IPS-15b (cell line): ENCODE data around the gene CLSTN1.
"Not testable (repeated sequence)": the region's sequence is repeated elsewhere in the genome, so short reads cannot be mapped to it uniquely, and the experiment has no call there.

Experiments used
- H3K27me3 ChIP-seq: one replicate; pipeline ENCODE4 v1.6.1; 2013; ENCODE audit warnings: low read length; ENCODE audit not compliant: control insufficient read depth, insufficient read depth
- H3K36me3 ChIP-seq: one replicate; pipeline ENCODE4 v1.6.1; 2013; ENCODE audit warnings: low read length; ENCODE audit not compliant: control insufficient read depth, insufficient read depth
- H3K4me1 ChIP-seq: one replicate; pipeline ENCODE4 v1.6.1; 2013; ENCODE audit warnings: mild to moderate bottlenecking, low read length; ENCODE audit not compliant: control insufficient read depth, insufficient read depth
- H3K4me3 ChIP-seq: one replicate; pipeline ENCODE4 v1.5.1; 2013; ENCODE audit warnings: low read depth, low read length
- H3K9ac ChIP-seq: one replicate; pipeline ENCODE4 v1.6.1; 2013; ENCODE audit warnings: low read depth, mild to moderate bottlenecking, low read length
- H3K9me3 ChIP-seq: one replicate; pipeline ENCODE4 v1.6.1; 2013; ENCODE audit warnings: mild to moderate bottlenecking, low read length; ENCODE audit not compliant: control insufficient read depth, insufficient read depth

The CLSTN1 gene

GRCh38 chr1:9720785-9721605, 102.8 kb downstream of the CLSTN1 start:
- Histone ChIP-seq H3K9ac (no peak overlapping the region), H3K36me3 (peaks cover 69% of the 10 kb centered on the region), H3K9me3 (no peaks in the 10 kb centered on the region), H3K27me3 (no peaks in the 10 kb centered on the region), H3K4me1 (no peaks in the 10 kb centered on the region), H3K4me3 (no peak overlapping the region)

GRCh38 chr1:9719978-9720722, 103.6 kb downstream of the CLSTN1 start:
- no peak overlapping the region for H3K9ac ChIP-seq
- no peak overlapping the region for H3K4me3 ChIP-seq
- H3K27me3 ChIP-seq, result no peaks in the 10 kb centered on the region
- peaks cover 77% of the 10 kb centered on the region for H3K36me3 ChIP-seq
- H3K4me1 ChIP-seq, result peaks cover 1% of the 10 kb centered on the region
- no peaks in the 10 kb centered on the region for H3K9me3 ChIP-seq

- H3K9ac ChIP-seq, result no peak overlapping the region
- H3K36me3 ChIP-seq, result peaks cover 63% of the 10 kb centered on the region
- no peak overlapping the region for H3K4me3 ChIP-seq
- H3K4me1 ChIP-seq, result peaks cover 7% of the 10 kb centered on the region
- no peaks in the 10 kb centered on the region for H3K27me3 ChIP-seq
- no peaks in the 10 kb centered on the region for H3K9me3 ChIP-seq
Observed at GRCh38 chr1:9718006-9718680, 105.6 kb downstream of the CLSTN1 start.

GRCh38 chr1:9717193-9718005, 106.4 kb downstream of the CLSTN1 start:
- H3K36me3 ChIP-seq, result peaks cover 55% of the 10 kb centered on the region
- H3K4me3 ChIP-seq, result no peak overlapping the region
- no peaks in the 10 kb centered on the region for H3K27me3 ChIP-seq
- peaks cover 7% of the 10 kb centered on the region for H3K4me1 ChIP-seq
- H3K9ac ChIP-seq, result peak overlapping the region; percentile 37
- H3K9me3 ChIP-seq, result no peaks in the 10 kb centered on the region

- Histone ChIP-seq H3K36me3 (peaks cover 49% of the 10 kb centered on the region), H3K9me3 (no peaks in the 10 kb centered on the region), H3K4me3 (no peak overlapping the region), H3K4me1 (peaks cover 7% of the 10 kb centered on the region), H3K27me3 (no peaks in the 10 kb centered on the region), H3K9ac (no peak overlapping the region)
Observed at GRCh38 chr1:9716404-9717192, 107.2 kb downstream of the CLSTN1 start.

GRCh38 chr1:9715536-9716226, 108.1 kb downstream of the CLSTN1 start:
- no peak overlapping the region for H3K9ac ChIP-seq
- no peaks in the 10 kb centered on the region for H3K9me3 ChIP-seq
- no peak overlapping the region for H3K4me3 ChIP-seq
- peaks cover 7% of the 10 kb centered on the region for H3K4me1 ChIP-seq
- H3K36me3 ChIP-seq, result peaks cover 48% of the 10 kb centered on the region
- no peaks in the 10 kb centered on the region for H3K27me3 ChIP-seq

- Histone ChIP-seq H3K4me1 (peaks cover 7% of the 10 kb centered on the region), H3K9me3 (no peaks in the 10 kb centered on the region), H3K27me3 (no peaks in the 10 kb centered on the region), H3K4me3 (no peak overlapping the region), H3K36me3 (peaks cover 38% of the 10 kb centered on the region), H3K9ac (no peak overlapping the region)
Observed at GRCh38 chr1:9714257-9714718, 109.5 kb downstream of the CLSTN1 start.

- H3K4me3 ChIP-seq, H3K9me3 ChIP-seq, H3K9ac ChIP-seq, H3K27me3 ChIP-seq, H3K4me1 ChIP-seq: not testable (repeated sequence)
- peaks cover 25% of the 10 kb centered on the region for H3K36me3 ChIP-seq
Observed at GRCh38 chr1:9712767-9713166, 111.0 kb downstream of the CLSTN1 start.

GRCh38 chr1:9711466-9712020, 112.2 kb downstream of the CLSTN1 start:
- Histone ChIP-seq H3K36me3 (peaks cover 18% of the 10 kb centered on the region), H3K4me1 (peaks cover 7% of the 10 kb centered on the region), H3K4me3 (no peak overlapping the region), H3K9ac (no peak overlapping the region), H3K9me3 (no peaks in the 10 kb centered on the region), H3K27me3 (no peaks in the 10 kb centered on the region)

- H3K36me3 ChIP-seq, result peaks cover 6% of the 10 kb centered on the region
- H3K9ac ChIP-seq, result no peak overlapping the region
- no peaks in the 10 kb centered on the region for H3K9me3 ChIP-seq
- H3K4me1 ChIP-seq, result peaks cover 4% of the 10 kb centered on the region
- H3K27me3 ChIP-seq, result no peaks in the 10 kb centered on the region
- H3K4me3 ChIP-seq, result no peak overlapping the region
Observed at GRCh38 chr1:9710037-9710436, 113.7 kb downstream of the CLSTN1 start.
